NCI-H128 (cell line): Measurements from ENCODE around the gene APBB1IP.

Source experiments
- DNase-seq: peaks from one replicate; lab custom pipeline; 2025; ENCODE audit not compliant: unreplicated experiment; lab: John Stamatoyannopoulos, UW

APBB1IP gene

GRCh38 chr10:26505491-26505890 is 67.3 kb downstream of the APBB1IP start:
- no peak for DNase-seq

- no peak for DNase-seq
These were observed 68.6 kb downstream of the APBB1IP start for GRCh38 chr10:26506736-26507135.

DNA sequence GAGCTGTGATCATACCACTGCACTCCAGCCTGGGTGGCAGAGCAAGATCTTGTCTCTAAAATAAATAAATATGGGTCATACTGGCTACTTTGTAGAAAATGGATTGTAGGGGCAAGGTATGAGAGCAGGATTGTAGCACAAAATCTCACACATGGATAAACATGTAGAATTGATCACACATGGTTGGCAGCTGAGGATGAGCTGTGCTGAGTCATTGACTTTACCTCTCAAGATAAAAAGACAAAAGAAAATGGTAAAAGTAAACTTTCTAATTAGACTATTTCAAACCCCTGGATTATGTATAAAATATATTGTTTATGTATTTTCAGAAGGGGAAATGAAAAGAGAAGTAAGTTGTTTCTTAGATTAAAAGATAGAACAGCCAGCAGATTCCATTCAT is 69.3 kb downstream of the APBB1IP start:
- no peak for DNase-seq

- DNase-seq, result no peak
These were observed 69.9 kb downstream of the APBB1IP start for GRCh38 chr10:26508016-26508415.

DNA sequence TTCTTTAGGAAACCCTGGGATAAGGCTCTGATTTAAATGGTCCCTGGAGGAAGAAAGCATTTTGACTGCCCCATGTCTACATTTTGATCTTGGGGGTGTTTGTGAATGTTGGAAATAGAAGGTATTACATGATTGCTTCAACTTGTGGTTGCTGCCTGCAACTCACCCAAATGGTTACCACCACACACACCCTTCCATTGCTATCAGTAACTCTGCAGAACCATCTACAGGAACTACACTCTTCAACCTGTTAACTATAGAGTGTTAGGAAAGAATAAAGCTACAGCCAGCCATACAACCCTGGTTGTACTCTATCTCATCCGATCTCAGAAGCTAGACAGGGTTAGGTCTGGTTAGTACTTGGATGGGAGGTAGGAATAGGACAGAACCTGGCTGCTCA is 71.2 kb downstream of the APBB1IP start:
- DNase-seq, result no peak

DNA sequence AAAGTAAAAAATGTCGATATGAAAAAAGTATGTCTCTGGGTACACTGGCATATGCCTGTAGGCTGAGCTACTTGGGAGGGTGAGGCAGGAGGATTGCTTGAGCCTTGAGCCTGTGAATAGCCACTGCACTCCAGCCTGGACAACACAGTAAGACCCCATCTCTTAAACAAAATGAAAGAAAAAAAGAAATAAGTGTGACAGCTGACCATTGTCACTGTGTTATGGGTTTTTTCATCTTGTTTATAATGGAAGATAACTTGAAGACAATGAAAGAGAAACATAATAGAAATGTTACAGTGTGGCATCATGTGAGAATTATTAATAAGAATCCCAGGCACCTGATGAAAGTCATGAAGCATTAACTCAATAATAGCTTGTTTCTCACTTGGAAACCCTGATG is 75.0 kb downstream of the APBB1IP start:
- DNase-seq, result no peak

GRCh38 chr10:26516540-26517101 is 78.5 kb downstream of the APBB1IP start:
- no peak for DNase-seq

DNA sequence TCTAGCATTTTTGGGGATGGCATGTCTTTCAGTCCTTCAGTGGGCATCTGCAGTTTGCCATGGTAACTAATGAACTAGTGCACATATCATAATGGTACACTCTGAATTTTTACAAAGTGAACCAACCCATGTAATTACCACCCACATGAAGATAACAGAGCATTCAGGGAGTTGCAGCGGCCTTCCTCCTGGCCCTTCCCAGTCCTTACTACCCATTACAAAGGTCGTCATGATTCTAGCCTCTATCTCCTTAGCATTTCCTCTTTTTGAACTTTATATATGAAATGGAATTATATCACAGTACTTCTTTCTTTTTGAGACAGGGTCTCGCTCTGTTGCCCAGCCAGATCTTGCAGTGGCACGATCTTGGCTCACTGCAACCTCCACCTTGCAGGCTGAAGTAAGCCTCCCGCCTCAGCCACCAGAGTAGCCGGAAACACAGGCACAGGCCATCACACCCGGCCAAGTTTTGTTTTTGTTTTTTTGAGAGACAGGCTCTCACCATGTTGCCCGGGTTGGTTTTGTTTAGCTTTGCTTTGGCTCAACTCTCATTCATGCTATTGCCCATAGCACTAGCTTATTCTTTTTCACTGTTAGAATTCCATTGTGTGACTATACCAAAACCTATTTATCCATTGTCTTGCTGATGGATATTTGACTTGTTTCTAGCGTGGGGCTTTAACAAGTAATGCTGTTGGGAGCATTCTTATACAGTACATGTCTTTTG is 79.2 kb downstream of the APBB1IP start:
- DNase-seq, result no peak

DNA sequence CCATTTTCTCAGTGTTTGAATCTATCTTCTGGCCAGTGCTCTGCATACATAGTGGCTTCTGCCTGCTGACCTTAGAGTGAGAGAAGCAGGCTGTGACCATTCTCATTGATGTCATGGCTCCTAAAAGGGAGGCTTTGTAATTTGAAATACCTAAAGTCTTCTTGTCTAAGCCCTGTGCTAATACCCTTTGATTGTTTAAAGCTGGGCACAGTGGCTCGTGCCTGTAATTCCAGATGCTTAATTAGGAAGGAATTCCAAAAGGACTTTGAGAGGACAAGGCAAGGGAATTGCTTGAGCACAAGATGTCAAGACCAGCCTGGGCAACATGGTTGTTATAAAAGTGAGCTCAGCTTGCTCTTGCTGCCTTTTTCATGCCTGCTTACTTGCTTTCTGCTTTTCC is 81.7 kb downstream of the APBB1IP start:
- DNase-seq, result no peak

DNA sequence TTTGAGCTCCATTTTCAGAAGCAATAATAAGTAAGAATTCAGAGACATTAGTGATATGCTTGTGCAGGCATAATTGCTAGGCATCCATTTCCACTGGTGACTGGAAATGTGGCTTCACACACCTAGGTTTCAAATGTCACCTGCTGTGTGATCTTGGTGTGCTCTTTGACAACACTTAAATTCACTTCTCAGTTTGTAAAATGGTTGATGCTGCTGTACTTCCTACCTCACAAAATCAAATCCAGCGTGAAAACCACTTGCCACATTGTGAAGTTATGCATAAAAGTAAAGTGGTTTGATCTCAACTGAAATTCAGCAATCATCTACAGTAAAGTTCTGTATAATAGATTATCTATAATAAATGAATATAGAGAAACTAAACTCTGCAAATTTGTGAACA is 82.4 kb downstream of the APBB1IP start:
- DNase-seq, result no peak

DNA sequence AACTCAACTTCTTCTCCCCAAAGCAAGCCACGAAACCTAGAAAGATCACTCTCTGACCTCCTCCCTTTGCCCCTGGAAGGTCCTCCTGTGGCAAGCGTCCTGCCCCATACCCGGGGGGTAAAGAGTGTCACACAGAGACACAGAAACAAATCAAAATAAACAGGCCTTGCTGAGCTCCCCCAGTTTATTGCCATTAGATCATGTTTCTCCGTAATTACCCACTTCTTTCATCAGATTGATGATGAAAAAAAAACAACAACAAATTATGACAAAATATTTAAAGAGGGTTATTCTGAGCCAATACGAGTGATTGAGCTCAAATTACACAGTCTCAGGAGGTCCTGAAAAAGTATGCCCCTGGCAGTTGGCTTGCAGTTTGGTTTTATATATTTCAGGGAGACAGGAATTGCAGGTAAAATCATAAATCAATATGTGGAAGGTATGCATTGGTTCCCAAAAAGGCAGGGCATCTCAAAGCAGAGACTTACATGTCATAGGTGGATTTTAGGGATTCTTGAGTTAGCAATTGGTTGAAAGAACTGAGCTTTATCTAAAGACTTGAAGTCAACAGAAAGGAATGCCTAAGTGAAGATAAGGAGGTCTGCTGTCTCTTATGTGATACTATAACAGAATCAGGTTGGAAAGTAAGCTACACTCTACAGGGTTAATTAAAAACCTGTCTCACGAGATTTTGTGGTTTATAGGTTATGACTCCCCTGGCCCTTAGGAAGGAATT is 86.2 kb downstream of the APBB1IP start:
- no peak for DNase-seq

- DNase-seq, result no peak
These were observed 87.4 kb downstream of the APBB1IP start for GRCh38 chr10:26525586-26525985.

DNA sequence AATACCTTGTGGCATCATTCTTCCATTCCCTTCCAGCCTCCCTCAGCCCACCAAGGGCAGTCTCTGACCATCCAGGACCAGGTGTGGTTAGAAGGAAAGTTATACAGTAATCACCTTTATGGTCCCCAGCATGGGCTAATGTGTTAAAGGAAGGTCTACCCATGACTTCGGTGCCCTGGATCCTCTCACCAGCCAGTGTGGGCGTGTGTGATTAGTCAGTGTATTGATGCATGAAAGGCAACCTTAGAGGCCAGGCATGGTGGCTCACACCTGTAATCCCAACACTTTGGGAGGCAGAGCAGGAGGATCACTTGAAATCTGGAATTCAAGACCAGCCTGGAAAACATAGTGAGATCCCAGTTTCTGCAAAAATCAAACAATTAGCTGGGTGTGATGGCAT is 88.9 kb downstream of the APBB1IP start:
- no peak for DNase-seq

DNA sequence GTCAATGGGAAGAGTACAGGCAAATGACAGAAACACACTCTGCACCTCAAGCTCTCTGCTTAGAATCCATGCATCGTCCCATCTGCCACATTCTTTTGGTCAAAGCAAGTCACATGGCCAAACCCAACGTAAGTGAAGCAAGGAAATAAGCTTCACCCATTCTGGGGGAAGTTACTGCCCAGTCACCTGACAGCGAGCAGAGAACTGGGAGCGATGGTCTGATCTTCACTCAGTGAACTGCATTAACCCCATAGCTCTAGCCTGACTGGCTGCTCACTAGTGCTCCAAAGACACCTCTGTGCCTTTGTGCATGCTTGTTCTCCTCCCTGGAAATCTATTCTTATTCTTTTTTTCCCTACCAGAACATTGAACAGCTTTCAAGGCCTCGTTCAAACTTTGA is 89.9 kb downstream of the APBB1IP start:
- no peak for DNase-seq

DNA sequence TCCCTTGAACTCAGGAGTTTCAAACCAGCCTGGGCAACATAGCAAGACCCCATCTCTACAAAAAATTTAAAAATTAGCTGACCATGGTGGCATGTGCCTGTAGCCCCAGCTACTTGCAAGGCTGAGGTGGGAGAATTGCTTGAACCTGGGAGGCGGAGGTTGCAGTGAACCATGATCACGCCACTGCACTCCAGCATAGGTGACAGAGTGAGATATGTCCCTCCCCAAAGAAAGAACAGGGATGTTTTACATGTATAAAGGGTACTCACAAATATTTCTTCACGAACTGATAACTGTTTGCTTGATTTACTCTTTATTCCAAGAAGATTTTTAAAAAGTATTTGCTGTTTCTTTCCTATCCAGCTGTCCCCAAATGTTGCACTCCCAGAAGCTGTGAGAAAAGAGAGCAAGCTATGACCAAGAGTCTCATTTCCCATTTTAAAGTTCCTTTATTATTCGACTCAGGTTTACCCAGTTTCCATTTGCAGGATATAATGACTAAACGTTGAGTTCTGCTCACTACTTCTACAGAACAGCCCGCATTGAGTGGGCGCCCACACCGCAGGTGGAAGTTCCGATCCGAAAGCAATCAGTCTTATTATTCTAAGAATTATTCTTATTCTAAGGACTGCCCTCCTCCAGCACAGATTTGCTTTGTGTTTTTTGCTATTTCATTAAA is 90.7 kb downstream of the APBB1IP start:
- DNase-seq, result no peak

DNA sequence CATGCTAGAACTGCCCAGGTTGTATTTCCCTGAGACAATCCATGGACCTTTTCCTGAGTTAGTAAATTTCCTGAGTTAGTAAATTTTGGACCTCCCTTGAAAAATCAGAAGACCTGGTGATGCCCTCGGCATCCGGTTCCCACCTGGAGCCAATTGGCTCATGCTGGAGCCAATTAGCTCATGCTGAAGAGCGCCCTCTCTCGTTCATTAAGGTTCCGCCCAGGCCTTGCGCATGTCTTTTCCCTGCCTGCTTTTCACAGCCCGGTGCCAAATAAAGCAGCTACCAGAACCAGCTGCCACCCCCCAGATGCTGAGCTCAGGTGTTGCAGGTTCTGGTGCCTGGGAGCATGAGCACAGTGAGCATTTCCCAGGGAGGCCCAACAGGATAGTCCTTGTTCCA is 96.2 kb downstream of the APBB1IP start:
- DNase-seq, result no peak

DNA sequence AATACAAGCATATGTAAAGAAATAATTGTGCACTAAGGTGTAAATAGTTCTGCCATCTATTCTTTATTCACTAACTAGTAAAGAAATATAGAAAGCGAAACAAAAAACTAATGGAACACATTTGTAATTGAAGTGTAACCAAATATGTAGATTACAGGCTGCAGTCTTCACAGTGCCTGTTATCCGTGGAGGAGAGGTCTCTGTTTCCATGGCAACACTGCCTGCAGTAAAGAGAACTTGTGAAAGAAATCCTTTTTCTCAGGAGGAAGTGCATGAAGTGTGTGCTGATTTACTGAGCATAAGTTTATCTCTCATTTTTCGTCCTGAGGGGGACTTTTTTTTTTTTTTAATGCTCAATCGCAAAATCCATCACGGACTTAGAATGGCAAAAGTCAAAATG is 102.5 kb downstream of the APBB1IP start:
- DNase-seq, result no peak

DNA sequence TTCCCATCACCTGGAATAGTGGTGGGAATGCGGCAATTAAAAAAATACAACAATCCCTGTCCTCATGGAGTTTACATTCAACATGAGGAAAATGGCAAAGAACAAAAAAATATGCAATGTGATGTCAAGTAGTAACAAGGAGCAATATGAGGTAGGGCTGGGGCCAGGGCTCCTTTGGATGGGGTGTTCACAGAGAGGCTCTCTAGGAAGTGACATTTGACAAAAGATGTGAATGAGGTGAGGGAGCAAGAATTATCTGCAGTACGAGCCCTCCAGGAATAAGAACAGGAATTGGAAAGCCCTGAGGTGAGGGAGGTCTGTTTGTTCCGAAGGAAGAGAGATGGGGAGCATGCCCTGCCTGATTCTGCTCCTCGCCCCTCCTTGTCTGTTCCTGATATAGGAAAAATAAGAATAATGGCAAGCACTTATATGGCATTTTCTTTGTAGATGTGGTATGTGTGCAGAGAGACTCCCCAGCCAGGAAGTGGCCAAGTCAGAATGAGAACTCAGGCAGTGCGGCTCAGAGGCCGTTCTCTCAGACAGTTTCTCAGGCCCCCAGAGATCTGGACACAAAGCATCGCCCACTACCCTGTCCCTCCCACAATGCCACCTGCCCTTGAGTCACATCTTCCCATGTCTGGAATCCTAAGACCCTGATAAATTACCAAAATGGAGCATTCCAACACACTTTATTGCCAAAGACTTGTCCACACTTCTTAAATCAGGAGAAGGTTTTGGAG is 105.6 kb downstream of the APBB1IP start:
- no peak for DNase-seq

DNA sequence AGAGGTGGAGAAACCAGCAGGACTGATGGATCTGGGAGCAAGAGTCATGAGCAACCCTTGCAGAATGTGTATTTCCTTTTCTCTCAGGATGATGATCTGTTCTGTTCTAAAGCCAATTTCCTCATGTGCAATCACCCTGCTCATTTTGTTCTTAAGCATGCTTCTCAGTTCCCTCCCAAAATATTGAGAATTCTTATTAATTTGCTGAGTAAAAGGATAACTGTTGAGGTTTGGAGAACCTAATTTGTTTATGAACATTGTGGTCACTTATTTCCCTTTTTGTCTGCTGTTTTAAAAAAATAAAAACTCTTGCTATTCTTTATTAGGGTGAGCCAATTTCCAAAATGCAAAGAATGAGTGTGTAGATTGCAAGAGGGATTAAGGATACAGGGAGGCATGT is 106.8 kb downstream of the APBB1IP start:
- DNase-seq, result no peak

DNA sequence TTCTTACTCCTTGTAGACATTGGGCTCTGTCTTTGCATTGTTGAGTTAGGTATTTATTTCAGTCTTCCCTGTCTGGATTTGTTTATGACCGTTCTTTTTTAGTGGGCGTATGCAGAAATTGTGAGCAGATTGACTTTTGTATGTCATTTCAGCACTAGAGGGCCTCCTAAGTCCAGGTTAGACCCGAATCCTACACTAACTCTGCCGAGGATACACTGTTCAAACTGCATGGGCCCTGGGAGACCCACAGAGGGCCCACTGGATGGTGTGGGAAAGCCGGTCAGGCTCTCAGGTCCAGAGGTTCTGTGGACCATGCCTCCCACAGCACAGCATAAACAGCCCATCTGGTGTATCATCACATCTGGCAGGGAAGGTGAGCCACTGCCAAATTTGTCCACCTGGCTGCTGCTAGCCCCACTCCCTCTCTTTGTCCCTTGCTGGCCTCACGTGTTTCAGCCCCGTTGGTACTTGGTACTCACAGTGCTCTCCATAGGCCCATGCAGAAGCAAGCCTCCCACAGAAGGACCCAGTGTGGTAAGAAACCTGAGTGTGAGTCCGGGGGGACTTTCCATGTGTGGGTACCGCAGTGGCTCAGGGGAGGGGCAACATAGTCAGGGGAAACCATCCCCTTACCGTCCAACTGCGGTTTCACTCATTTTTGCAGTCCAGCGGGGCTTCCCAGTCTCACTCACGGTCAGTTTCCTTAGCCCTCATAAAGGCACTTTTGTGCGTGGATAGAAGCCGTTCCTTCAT is 112.8 kb downstream of the APBB1IP start:
- no peak for DNase-seq
